GM23338 (cell line): ENCODE data around the gene RIMS3. TPM values are rescaled to one million over a fixed set of nuclear protein-coding genes. Genes with fewer than 3 reads are reported as not detected.

ENCODE experiments used
- ATAC-seq: fragments of 200-7000 bp; cut with Tn5 transposase; 3 replicates; pipeline ENCODE4 v1.9.1; 2020
- DNase-seq: peaks from one replicate; pipeline ENCODE4 v3.0.0-alpha.2; 2015; ENCODE audit warnings: low spot score
- H2AFZ ChIP-seq: fragments of 200-600 bp; sonication (generic); 2 replicates; pipeline ENCODE4 v1.8.0; 2016; ENCODE audit warnings: antibody characterized with exemption, mild to moderate bottlenecking, moderate library complexity
- H3F3A ChIP-seq: fragments of 200-600 bp; sonication (generic); replicated peaks from 2 replicates; pipeline ENCODE4 v1.8.0; 2017; ENCODE audit warnings: antibody characterized with exemption, mixed run types, low read depth
- H3K27ac ChIP-seq: fragments of 200-600 bp; sonication (generic); 2 replicates; pipeline ENCODE4 v1.6.1; 2016; ENCODE audit warnings: low read depth
- H3K27me3 ChIP-seq: fragments of 200-600 bp; sonication (generic); 2 replicates; pipeline ENCODE4 v1.8.0; 2016; ENCODE audit warnings: mild to moderate bottlenecking, mixed run types, moderate library complexity; ENCODE audit not compliant: insufficient read depth
- H3K36me3 ChIP-seq: fragments of 200-600 bp; sonication (generic); 2 replicates; pipeline ENCODE4 v1.8.0; 2016; ENCODE audit warnings: mild to moderate bottlenecking; ENCODE audit not compliant: insufficient read depth
- H3K4me1 ChIP-seq: fragments of 200-600 bp; sonication (generic); 2 replicates; pipeline ENCODE4 v1.8.0; 2016; ENCODE audit warnings: mild to moderate bottlenecking, moderate library complexity; ENCODE audit not compliant: insufficient read depth
- H3K4me2 ChIP-seq: fragments of 200-600 bp; sonication (generic); 2 replicates; pipeline ENCODE4 v1.7.1; 2017; ENCODE audit warnings: mixed run types
- H3K4me3 ChIP-seq: fragments of 200-600 bp; sonication (generic); 2 replicates; pipeline ENCODE4 v1.6.1; 2016; ENCODE audit warnings: mixed run types
- H3K79me2 ChIP-seq: fragments of 200-600 bp; sonication (generic); replicated peaks from 2 replicates; pipeline ENCODE4 v1.8.0; 2017; ENCODE audit warnings: mild to moderate bottlenecking; ENCODE audit not compliant: insufficient read depth
- H3K9me2 ChIP-seq: fragments of 200-600 bp; sonication (generic); 2 replicates; pipeline ENCODE4 v1.8.0; 2017; ENCODE audit not compliant: insufficient read depth
- H4K20me1 ChIP-seq: fragments of 200-600 bp; sonication (generic); replicated peaks from 2 replicates; pipeline ENCODE4 v1.8.0; 2017; ENCODE audit warnings: mild to moderate bottlenecking; ENCODE audit not compliant: insufficient read depth
- H3K27ac Mint-ChIP-seq: 2 replicates; pipeline ENCODE4 v1.8.0; 2020; ENCODE audit warnings: inconsistent platforms, mild to moderate bottlenecking, moderate library complexity, mixed read lengths
- H3K27me3 Mint-ChIP-seq: 3 replicates; pipeline ENCODE4 v1.8.0; 2022; ENCODE audit warnings: low read depth, mild to moderate bottlenecking, moderate library complexity, mixed read lengths, inconsistent platforms; ENCODE audit not compliant: insufficient read depth, poor library complexity
- H3K36me3 Mint-ChIP-seq: 3 replicates; pipeline ENCODE4 v1.8.0; 2021; ENCODE audit warnings: low read depth, mild to moderate bottlenecking, inconsistent platforms, moderate library complexity, mixed read lengths
- H3K4me1 Mint-ChIP-seq: 3 replicates; pipeline ENCODE4 v1.8.0; 2020; ENCODE audit warnings: mild to moderate bottlenecking, inconsistent platforms, mixed read lengths
- H3K4me3 Mint-ChIP-seq: 3 replicates; pipeline ENCODE4 v1.8.0; 2021; ENCODE audit warnings: moderate library complexity, mild to moderate bottlenecking, inconsistent platforms, mixed read lengths
- H3K9me3 Mint-ChIP-seq: 3 replicates; pipeline ENCODE4 v1.8.0; 2020; ENCODE audit warnings: moderate library complexity, mild to moderate bottlenecking, inconsistent platforms, mixed read lengths
- CREB1 ChIP-seq: fragments of 250-450 bp; sonication (Bioruptor Pico); IDR thresholded peaks from 2 replicates; pipeline ENCODE4 v1.5.0; 2020; ENCODE audit warnings: low read depth, mild to moderate bottlenecking, moderate library complexity
- EZH2 ChIP-seq: fragments of 200-600 bp; sonication (generic); IDR thresholded peaks from one replicate; pipeline ENCODE4 v1.8.0; 2017; ENCODE audit warnings: antibody characterized with exemption, mild to moderate bottlenecking, low read depth; ENCODE audit not compliant: unreplicated experiment
- EZH2phosphoT487 ChIP-seq: fragments of 200-600 bp; sonication (generic); IDR thresholded peaks from one replicate; pipeline ENCODE4 v1.8.1; 2018; ENCODE audit warnings: antibody characterized with exemption; ENCODE audit not compliant: unreplicated experiment
- JUNB ChIP-seq: IDR thresholded peaks from one replicate; pipeline ENCODE4 v1.6.1; 2016; ENCODE audit warnings: antibody characterized with exemption; ENCODE audit not compliant: unreplicated experiment
- NANOG ChIP-seq: IDR thresholded peaks from 2 replicates; pipeline ENCODE4 v1.6.1; 2016; ENCODE audit warnings: antibody characterized with exemption, borderline replicate concordance
- POLR2AphosphoS5 ChIP-seq: IDR thresholded peaks from 2 replicates; pipeline ENCODE4 v1.6.1; 2016; ENCODE audit warnings: antibody characterized with exemption, low read depth
- STAT1 ChIP-seq: IDR thresholded peaks from one replicate; pipeline ENCODE4 v1.6.1; 2016; ENCODE audit warnings: antibody characterized with exemption; ENCODE audit not compliant: unreplicated experiment
- ZNF114 ChIP-seq: fragments of 250-450 bp; sonication (Bioruptor Pico); IDR thresholded peaks from 2 replicates; pipeline ENCODE4 v1.5.0; 2020; ENCODE audit warnings: mild to moderate bottlenecking, moderate library complexity
- ZNF331 ChIP-seq: fragments of 250-450 bp; sonication (Bioruptor Pico); IDR thresholded peaks from 2 replicates; pipeline ENCODE4 v1.5.0; 2020; ENCODE audit warnings: low read depth, mild to moderate bottlenecking, moderate library complexity
- polyA plus RNA-seq: library from polyadenylated mRNA; unstranded; fragments of >200 nt; fragmentation: Nextera tagmentation; extraction: Ambion mirVana; gene quantifications from 2 replicates; pipeline ENCODE4 v1.2.1, GENCODE V29; 2016
- total RNA-seq: library from RNA; depleted of rRNA; stranded (reverse); fragments of >200 nt; shearing (Covaris generic); gene quantifications from 2 replicates; pipeline ENCODE4 v1.2.3, GENCODE V29; 2014
- TF ChIP-seq, protein P1 (sequence below): fragments of 250-450 bp; sonication (Bioruptor Pico); IDR thresholded peaks from 2 replicates; pipeline ENCODE4 v1.5.0; 2020; ENCODE audit warnings: mild to moderate bottlenecking, moderate library complexity
- TF ChIP-seq, protein P2 (sequence below): IDR thresholded peaks from 2 replicates; pipeline ENCODE4 v1.6.1; 2016; ENCODE audit warnings: antibody characterized with exemption
- TF ChIP-seq, protein P3 (sequence below), 2 experiments: fragments of 200-600 bp in 1 of 2; sonication (generic) in 1 of 2; conservative IDR thresholded peaks; 2 replicates each; pipeline versions ENCODE4 v1.5.1 to v1.6.1; 2016 to 2017; ENCODE audit warnings: antibody characterized with exemption in 2 of 2, low read depth in 2 of 2, mild to moderate bottlenecking in 2 of 2, moderate library complexity in 1 of 2
- TF ChIP-seq, protein P4 (sequence below): IDR thresholded peaks from one replicate; pipeline ENCODE4 v1.6.1; 2018; ENCODE audit warnings: antibody characterized with exemption; ENCODE audit not compliant: unreplicated experiment

Gene RIMS3
- total and polyA plus RNA-seq, 2 experiments from 2014 or later: 8.7 to 27.2 TPM

DNA sequence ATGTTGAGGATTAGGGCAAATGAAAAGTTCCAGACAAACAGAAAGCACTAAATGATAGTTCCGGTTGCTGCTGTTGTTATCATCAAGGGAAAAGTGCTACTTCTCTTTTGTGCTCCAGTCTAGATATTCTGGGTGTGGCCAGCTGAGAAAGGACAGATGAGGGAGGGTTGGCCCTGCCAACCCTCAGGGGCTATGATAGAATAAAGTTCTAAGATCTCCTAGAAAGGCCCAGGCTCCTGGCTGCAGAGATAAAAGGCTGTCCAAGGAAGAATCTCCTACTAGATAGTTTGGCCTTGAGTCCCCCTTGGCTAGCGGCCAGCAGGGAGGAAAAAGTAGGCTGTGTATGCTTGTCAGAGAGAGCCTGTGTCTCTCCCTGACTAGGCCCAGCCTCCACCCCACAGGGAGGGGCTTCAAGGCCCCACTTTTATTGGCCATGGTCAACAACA lies 31.5 kb downstream of the RIMS3 start:
- ATAC-seq (no peak), DNase-seq (no peak)
- Histone ChIP-seq H3K27me3 (no peaks in the 10 kb centered on the region), H3K4me2 (no peak overlapping the region), H3K79me2 (no peaks in the 10 kb centered on the region), H3F3A (no peaks in the 10 kb centered on the region), H3K27ac (no peak overlapping the region), H3K36me3 (no peaks in the 10 kb centered on the region), H4K20me1 (no peaks in the 10 kb centered on the region), H3K4me3 (no peak overlapping the region), H3K9me2 (no peaks in the 10 kb centered on the region), H3K4me1 (no peaks in the 10 kb centered on the region), H2AFZ (no peak overlapping the region)
- no peaks in the 10 kb centered on the region for H3K4me1 Mint-ChIP-seq
- H3K9me3 Mint-ChIP-seq: no peaks in the 10 kb centered on the region
- H3K27me3 Mint-ChIP-seq: peaks cover 5% of the 10 kb centered on the region
- H3K27ac Mint-ChIP-seq: no peak overlapping the region
- no peaks in the 10 kb centered on the region; the same call in 2 of the 3 replicates for H3K36me3 Mint-ChIP-seq
- TF ChIP-seq, protein P1, sequence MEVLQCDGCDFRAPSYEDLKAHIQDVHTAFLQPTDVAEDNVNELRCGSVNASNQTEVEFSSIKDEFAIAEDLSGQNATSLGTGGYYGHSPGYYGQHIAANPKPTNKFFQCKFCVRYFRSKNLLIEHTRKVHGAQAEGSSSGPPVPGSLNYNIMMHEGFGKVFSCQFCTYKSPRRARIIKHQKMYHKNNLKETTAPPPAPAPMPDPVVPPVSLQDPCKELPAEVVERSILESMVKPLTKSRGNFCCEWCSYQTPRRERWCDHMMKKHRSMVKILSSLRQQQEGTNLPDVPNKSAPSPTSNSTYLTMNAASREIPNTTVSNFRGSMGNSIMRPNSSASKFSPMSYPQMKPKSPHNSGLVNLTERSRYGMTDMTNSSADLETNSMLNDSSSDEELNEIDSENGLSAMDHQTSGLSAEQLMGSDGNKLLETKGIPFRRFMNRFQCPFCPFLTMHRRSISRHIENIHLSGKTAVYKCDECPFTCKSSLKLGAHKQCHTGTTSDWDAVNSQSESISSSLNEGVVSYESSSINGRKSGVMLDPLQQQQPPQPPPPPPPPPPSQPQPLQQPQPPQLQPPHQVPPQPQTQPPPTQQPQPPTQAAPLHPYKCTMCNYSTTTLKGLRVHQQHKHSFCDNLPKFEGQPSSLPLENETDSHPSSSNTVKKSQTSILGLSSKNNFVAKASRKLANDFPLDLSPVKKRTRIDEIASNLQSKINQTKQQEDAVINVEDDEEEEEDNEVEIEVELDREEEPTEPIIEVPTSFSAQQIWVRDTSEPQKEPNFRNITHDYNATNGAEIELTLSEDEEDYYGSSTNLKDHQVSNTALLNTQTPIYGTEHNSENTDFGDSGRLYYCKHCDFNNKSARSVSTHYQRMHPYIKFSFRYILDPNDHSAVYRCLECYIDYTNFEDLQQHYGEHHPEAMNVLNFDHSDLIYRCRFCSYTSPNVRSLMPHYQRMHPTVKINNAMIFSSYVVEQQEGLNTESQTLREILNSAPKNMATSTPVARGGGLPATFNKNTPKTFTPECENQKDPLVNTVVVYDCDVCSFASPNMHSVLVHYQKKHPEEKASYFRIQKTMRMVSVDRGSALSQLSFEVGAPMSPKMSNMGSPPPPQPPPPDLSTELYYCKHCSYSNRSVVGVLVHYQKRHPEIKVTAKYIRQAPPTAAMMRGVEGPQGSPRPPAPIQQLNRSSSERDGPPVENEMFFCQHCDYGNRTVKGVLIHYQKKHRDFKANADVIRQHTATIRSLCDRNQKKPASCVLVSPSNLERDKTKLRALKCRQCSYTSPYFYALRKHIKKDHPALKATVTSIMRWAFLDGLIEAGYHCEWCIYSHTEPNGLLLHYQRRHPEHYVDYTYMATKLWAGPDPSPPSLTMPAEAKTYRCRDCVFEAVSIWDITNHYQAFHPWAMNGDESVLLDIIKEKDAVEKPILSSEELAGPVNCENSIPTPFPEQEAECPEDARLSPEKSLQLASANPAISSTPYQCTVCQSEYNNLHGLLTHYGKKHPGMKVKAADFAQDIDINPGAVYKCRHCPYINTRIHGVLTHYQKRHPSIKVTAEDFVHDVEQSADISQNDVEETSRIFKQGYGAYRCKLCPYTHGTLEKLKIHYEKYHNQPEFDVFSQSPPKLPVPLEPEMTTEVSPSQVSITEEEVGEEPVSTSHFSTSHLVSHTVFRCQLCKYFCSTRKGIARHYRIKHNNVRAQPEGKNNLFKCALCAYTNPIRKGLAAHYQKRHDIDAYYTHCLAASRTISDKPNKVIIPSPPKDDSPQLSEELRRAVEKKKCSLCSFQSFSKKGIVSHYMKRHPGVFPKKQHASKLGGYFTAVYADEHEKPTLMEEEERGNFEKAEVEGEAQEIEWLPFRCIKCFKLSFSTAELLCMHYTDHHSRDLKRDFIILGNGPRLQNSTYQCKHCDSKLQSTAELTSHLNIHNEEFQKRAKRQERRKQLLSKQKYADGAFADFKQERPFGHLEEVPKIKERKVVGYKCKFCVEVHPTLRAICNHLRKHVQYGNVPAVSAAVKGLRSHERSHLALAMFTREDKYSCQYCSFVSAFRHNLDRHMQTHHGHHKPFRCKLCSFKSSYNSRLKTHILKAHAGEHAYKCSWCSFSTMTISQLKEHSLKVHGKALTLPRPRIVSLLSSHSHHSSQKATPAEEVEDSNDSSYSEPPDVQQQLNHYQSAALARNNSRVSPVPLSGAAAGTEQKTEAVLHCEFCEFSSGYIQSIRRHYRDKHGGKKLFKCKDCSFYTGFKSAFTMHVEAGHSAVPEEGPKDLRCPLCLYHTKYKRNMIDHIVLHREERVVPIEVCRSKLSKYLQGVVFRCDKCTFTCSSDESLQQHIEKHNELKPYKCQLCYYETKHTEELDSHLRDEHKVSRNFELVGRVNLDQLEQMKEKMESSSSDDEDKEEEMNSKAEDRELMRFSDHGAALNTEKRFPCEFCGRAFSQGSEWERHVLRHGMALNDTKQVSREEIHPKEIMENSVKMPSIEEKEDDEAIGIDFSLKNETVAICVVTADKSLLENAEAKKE: no peak
- TF ChIP-seq EZH2phosphoT487: no peak
- TF ChIP-seq, protein P2, sequence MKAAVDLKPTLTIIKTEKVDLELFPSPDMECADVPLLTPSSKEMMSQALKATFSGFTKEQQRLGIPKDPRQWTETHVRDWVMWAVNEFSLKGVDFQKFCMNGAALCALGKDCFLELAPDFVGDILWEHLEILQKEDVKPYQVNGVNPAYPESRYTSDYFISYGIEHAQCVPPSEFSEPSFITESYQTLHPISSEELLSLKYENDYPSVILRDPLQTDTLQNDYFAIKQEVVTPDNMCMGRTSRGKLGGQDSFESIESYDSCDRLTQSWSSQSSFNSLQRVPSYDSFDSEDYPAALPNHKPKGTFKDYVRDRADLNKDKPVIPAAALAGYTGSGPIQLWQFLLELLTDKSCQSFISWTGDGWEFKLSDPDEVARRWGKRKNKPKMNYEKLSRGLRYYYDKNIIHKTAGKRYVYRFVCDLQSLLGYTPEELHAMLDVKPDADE: no peak
- no peak for TF ChIP-seq CREB1 (CRISPR knock-in tag)
- TF ChIP-seq ZNF331 (CRISPR knock-in tag): no peak
- TF ChIP-seq STAT1: no peak
- TF ChIP-seq, protein P3, sequence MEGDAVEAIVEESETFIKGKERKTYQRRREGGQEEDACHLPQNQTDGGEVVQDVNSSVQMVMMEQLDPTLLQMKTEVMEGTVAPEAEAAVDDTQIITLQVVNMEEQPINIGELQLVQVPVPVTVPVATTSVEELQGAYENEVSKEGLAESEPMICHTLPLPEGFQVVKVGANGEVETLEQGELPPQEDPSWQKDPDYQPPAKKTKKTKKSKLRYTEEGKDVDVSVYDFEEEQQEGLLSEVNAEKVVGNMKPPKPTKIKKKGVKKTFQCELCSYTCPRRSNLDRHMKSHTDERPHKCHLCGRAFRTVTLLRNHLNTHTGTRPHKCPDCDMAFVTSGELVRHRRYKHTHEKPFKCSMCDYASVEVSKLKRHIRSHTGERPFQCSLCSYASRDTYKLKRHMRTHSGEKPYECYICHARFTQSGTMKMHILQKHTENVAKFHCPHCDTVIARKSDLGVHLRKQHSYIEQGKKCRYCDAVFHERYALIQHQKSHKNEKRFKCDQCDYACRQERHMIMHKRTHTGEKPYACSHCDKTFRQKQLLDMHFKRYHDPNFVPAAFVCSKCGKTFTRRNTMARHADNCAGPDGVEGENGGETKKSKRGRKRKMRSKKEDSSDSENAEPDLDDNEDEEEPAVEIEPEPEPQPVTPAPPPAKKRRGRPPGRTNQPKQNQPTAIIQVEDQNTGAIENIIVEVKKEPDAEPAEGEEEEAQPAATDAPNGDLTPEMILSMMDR (conservative IDR thresholded peaks at IDR 0.05; ENCODE audit: low read depth in 2 of 2): no peak
- no peak for TF ChIP-seq ZNF114
- TF ChIP-seq EZH2: no peak
- no peak for TF ChIP-seq JUNB
- TF ChIP-seq POLR2AphosphoS5: no peak
- no peak for TF ChIP-seq NANOG
- TF ChIP-seq, protein P4, sequence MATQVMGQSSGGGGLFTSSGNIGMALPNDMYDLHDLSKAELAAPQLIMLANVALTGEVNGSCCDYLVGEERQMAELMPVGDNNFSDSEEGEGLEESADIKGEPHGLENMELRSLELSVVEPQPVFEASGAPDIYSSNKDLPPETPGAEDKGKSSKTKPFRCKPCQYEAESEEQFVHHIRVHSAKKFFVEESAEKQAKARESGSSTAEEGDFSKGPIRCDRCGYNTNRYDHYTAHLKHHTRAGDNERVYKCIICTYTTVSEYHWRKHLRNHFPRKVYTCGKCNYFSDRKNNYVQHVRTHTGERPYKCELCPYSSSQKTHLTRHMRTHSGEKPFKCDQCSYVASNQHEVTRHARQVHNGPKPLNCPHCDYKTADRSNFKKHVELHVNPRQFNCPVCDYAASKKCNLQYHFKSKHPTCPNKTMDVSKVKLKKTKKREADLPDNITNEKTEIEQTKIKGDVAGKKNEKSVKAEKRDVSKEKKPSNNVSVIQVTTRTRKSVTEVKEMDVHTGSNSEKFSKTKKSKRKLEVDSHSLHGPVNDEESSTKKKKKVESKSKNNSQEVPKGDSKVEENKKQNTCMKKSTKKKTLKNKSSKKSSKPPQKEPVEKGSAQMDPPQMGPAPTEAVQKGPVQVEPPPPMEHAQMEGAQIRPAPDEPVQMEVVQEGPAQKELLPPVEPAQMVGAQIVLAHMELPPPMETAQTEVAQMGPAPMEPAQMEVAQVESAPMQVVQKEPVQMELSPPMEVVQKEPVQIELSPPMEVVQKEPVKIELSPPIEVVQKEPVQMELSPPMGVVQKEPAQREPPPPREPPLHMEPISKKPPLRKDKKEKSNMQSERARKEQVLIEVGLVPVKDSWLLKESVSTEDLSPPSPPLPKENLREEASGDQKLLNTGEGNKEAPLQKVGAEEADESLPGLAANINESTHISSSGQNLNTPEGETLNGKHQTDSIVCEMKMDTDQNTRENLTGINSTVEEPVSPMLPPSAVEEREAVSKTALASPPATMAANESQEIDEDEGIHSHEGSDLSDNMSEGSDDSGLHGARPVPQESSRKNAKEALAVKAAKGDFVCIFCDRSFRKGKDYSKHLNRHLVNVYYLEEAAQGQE: no peak
- no peak overlapping the region for H3K4me3 Mint-ChIP-seq
